GM12878 (cell line): ENCODE results near the gene CSDE1. TPM values are rescaled to one million over a fixed set of nuclear protein-coding genes. Genes with fewer than 3 reads are reported as not detected.

ENCODE experiments used
- ATAC-seq: fragments of 200-7000 bp; cut with Tn5 transposase; 3 replicates; pipeline ENCODE4 v1.9.1; 2020; ENCODE audit warnings: mild to moderate bottlenecking, moderate library complexity
- BruUV-seq: library from RNA; stranded (reverse); fragments of 400-500 nt; replicated peaks from 2 replicates; lab custom pipeline; 2021; lab: Mats Ljungman, UMichigan
- CTCF ChIA-PET: fragments of 300-600 bp; sonication (Branson Sonifier 250); formaldehyde crosslinking; extraction: SDS; loops from one replicate; lab custom pipeline; 2021; ENCODE audit warnings: inconsistent platforms; lab: Yijun Ruan, JAX
- POLR2A ChIA-PET: fragments of 350-600 bp; formaldehyde crosslinking; extraction: SDS; loops from one replicate; lab custom pipeline; 2021; ENCODE audit warnings: inconsistent platforms; lab: Charles Lee
- RAD21 ChIA-PET: fragments of 300-600 bp; sonication (Branson Sonifier 250); formaldehyde crosslinking; loops from one replicate; lab custom pipeline; 2023; ENCODE audit warnings: antibody characterized with exemption; ENCODE audit not compliant: unreplicated experiment; lab: Charles Lee
- SMC1A ChIA-PET: fragments of 300-600 bp; sonication (Branson Sonifier 250); formaldehyde crosslinking; loops from one replicate; lab custom pipeline; 2023; ENCODE audit not compliant: unreplicated experiment, uncharacterized antibody; lab: Charles Lee
- DNase-seq: peaks from one replicate; pipeline ENCODE4 v3.0.0-alpha.2; 2011; ENCODE audit warnings: low read depth, low spot score
- FAIRE-seq: peaks from 3 replicates; lab custom pipeline; 2011; peaks lifted over from hg19 to GRCh38; lab: Jason Lieb, UNC
- H2AFZ ChIP-seq: 2 replicates; pipeline ENCODE4 v1.6.0; 2011; ENCODE audit warnings: low read depth, low read length, control low read depth; ENCODE audit not compliant: control insufficient read depth
- H3K27ac ChIP-seq: 2 replicates; pipeline ENCODE4 v1.5.1; 2011; ENCODE audit warnings: control low read depth; ENCODE audit not compliant: control insufficient read depth, insufficient read depth
- H3K27me3 ChIP-seq, 2 experiments: replicated peaks in 1 of 2; 2 replicates each; pipeline versions ENCODE4 v1.6.0 to v1.6.1; 2011; ENCODE audit warnings: low read length in 1 of 2; ENCODE audit not compliant: control insufficient read depth in 2 of 2, insufficient read depth in 2 of 2
- H3K36me3 ChIP-seq, 2 experiments: 2 replicates each; pipeline ENCODE4 v1.5.1; 2011; ENCODE audit warnings: low read length in 1 of 2; ENCODE audit not compliant: control insufficient read depth in 2 of 2, insufficient read depth in 2 of 2
- H3K4me1 ChIP-seq: 2 replicates; pipeline ENCODE4 v1.6.1; 2011; ENCODE audit warnings: mild to moderate bottlenecking, low read length, moderate library complexity, mixed read lengths; ENCODE audit not compliant: control insufficient read depth, insufficient read depth
- H3K4me2 ChIP-seq: 2 replicates; pipeline ENCODE4 v1.6.0; 2011; ENCODE audit warnings: control low read depth; ENCODE audit not compliant: control insufficient read depth, insufficient read depth
- H3K4me3 ChIP-seq: fragments of 200-600 bp; sonication (generic); 2 replicates; pipeline ENCODE4 v1.5.1; 2016
- H3K79me2 ChIP-seq: 2 replicates; pipeline ENCODE4 v1.6.0; 2011; ENCODE audit warnings: low read length; ENCODE audit not compliant: control insufficient read depth, insufficient read depth
- H3K9ac ChIP-seq: 2 replicates; pipeline ENCODE4 v1.8.0; 2011; ENCODE audit warnings: low read length, control low read depth, mixed read lengths; ENCODE audit not compliant: control insufficient read depth, insufficient read depth
- H3K9me3 ChIP-seq: replicated peaks from 3 replicates; pipeline ENCODE4 v1.5.1; 2011; ENCODE audit warnings: mild to moderate bottlenecking, low read length; ENCODE audit not compliant: control insufficient read depth, insufficient read depth
- H4K20me1 ChIP-seq: 2 replicates; pipeline ENCODE4 v1.6.0; 2011; ENCODE audit not compliant: control insufficient read depth, insufficient read depth
- BACH1 ChIP-seq: fragments of 450-650 bp; IDR thresholded peaks from 2 replicates; pipeline ENCODE4 v1.6.1; 2017; ENCODE audit warnings: mild to moderate bottlenecking, borderline replicate concordance
- BMI1 ChIP-seq: fragments of 450-650 bp; IDR thresholded peaks from 2 replicates; pipeline ENCODE4 v1.6.1; 2016; ENCODE audit warnings: mild to moderate bottlenecking, moderate library complexity, borderline replicate concordance
- CBX5 ChIP-seq: sonication (generic); IDR thresholded peaks from 2 replicates; pipeline ENCODE4 v1.6.1; 2016; ENCODE audit warnings: low read depth, moderate library complexity, mild to moderate bottlenecking, inconsistent platforms
- CHD2 ChIP-seq: IDR thresholded peaks from 2 replicates; pipeline ENCODE4 v1.6.1; 2011; ENCODE audit warnings: low read depth, low read length, improper control_type of control experiment, borderline replicate concordance
- CREB1 ChIP-seq: IDR thresholded peaks from 2 replicates; pipeline ENCODE4 v1.6.1; 2012; ENCODE audit warnings: low read depth, mild to moderate bottlenecking, inconsistent platforms
- CUX1 ChIP-seq: IDR thresholded peaks from 2 replicates; pipeline ENCODE4 v1.6.1; 2012; ENCODE audit warnings: improper control_type of control experiment, low read depth, low read length; ENCODE audit not compliant: insufficient replicate concordance
- POLR2AphosphoS5 ChIP-seq: IDR thresholded peaks from 2 replicates; pipeline ENCODE4 v1.6.1; 2011; ENCODE audit warnings: mild to moderate bottlenecking, low read length, inconsistent platforms
- RFX5 ChIP-seq: IDR thresholded peaks from 2 replicates; pipeline ENCODE4 v1.6.1; 2011; ENCODE audit warnings: low read depth, low read length, improper control_type of control experiment
- SPI1 ChIP-seq: IDR thresholded peaks from 2 replicates; pipeline ENCODE4 v1.6.1; 2011; ENCODE audit warnings: low read depth, mild to moderate bottlenecking, low read length, moderate library complexity, borderline replicate concordance; ENCODE audit not compliant: insufficient read depth
- STAT1 ChIP-seq: fragments of 450-650 bp; conservative IDR thresholded peaks from 2 replicates; pipeline ENCODE4 v1.6.1; 2014; ENCODE audit warnings: antibody characterized with exemption, mild to moderate bottlenecking
- YY1 ChIP-seq: IDR thresholded peaks from 2 replicates; pipeline ENCODE4 v1.6.1; 2011; ENCODE audit warnings: low read depth, mild to moderate bottlenecking, low read length
- WGBS: methylation state at CpG from one replicate; pipeline ENCODE4 v1.1.6; 2016; ENCODE audit warnings: low lambda C conversion rate; ENCODE audit not compliant: insufficient replicate concordance, insufficient coverage; ENCODE audit errors: missing lambda C conversion rate; 5-methylcytosine and 5-hydroxymethylcytosine counted together
- in situ Hi-C: fragments of 300-500 bp; cut with MboI; formaldehyde crosslinking; loops from 9 replicates; pipeline ENCODE4 v1.14.3; 2018; ENCODE audit warnings: mixed read lengths
- intact Hi-C: fragments of 100-400 bp; cut with micrococcal nuclease; formaldehyde crosslinking; loops from one replicate; pipeline ENCODE4 v1.14.2; 2022; ENCODE audit not compliant: unreplicated experiment
- polyA plus RNA-seq, 11 experiments: library from polyadenylated mRNA; depleted of rRNA in 4 of 11; unstranded in 6 of 11; stranded (reverse) in 5 of 11; fragments of >200 nt; fragmentation: Nextera tagmentation in 4 of 11; fragmentation: Illumina TruSeq in 1 of 11; extraction: Ambion mirVana in 4 of 11; extraction: Trizol in 1 of 11; gene quantifications; 1 replicate in 1 of 11; 2 replicates in 10 of 11; pipeline versions ENCODE4 v1.2.1 to v1.2.3, GENCODE V29; 2011 to 2016; ENCODE audit warnings: inconsistent platforms in 2 of 11, missing spikeins in 2 of 11, low read depth in 1 of 11
- total RNA-seq, 4 experiments: library from RNA; depleted of rRNA in 3 of 4; stranded (reverse); fragments of >200 nt in 3 of 4; fragmentation: Illumina TruSeq in 1 of 4; extraction: Trizol in 1 of 4; gene quantifications; 2 replicates each; pipeline versions ENCODE4 v1.2.1 to v1.2.3, GENCODE V29; 2013 to 2021
- TF ChIP-seq, protein P1 (sequence below): IDR thresholded peaks from 2 replicates; pipeline ENCODE4 v1.6.1; 2011; ENCODE audit warnings: low read depth, mild to moderate bottlenecking, low read length, moderate library complexity, borderline replicate concordance; ENCODE audit errors: extremely low read depth

CSDE1 gene
- total and polyA plus RNA-seq, 10 of the 15 experiments (the other 5 are each of a cell fraction or from before 2014, with no cell fraction given) = 130 to 390 (median 246) TPM

DNA sequence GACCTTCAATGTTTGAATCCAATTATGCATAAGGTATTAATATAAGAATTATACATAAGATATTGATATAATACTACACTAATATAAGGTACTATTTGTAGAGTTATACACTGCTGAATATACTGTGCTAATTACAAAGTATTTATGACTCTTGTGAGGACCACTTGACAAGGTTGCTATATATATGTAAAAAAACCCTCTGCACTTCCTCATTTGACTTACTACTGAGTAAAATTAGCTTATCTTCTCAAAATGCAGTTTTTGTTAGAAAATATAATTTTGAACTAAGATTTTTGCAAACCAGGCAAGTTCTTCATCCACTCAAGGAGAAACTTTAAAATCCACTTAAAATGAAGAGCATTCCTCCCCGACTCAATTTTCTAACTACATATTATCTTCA, 14.2 kb upstream of the CSDE1 start:
- CTCF ChIA-PET = no interaction called here
- FAIRE-seq (no peak), DNase-seq (no peak), ATAC-seq (no peak)
- TF ChIP-seq YY1 = no peak
- peak; percentile 42; the same call in 1 of the 2 replicates for TF ChIP-seq SPI1
- H3K79me2 ChIP-seq = no peaks in the 10 kb centered on the region
- H3K4me2 ChIP-seq = no peak overlapping the region
- no peak overlapping the region for H3K4me3 ChIP-seq
- intact Hi-C loops (no loop called here), in situ Hi-C loops (no loop called here)
- H3K27me3 ChIP-seq = no peaks in the 10 kb centered on the region
- H4K20me1 ChIP-seq = no peaks in the 10 kb centered on the region
- no peak overlapping the region for H3K27ac ChIP-seq
- H2AFZ ChIP-seq = no peak overlapping the region
- SMC1A ChIA-PET = interaction anchor here (0.5 kb wide), 1 partner anchor 434 kb away, joined by 3 read pairs; no protein-coding TSS in a partner anchor
- no peaks in the 10 kb centered on the region for H3K9me3 ChIP-seq
- BruUV-seq = no TSS peak
- RAD21 ChIA-PET = interaction anchor here (1.2 kb wide), 1 partner anchor 9 kb away, joined by 3 read pairs; the partner anchor contains the start of gene SIKE1
- H3K9ac ChIP-seq = no peak overlapping the region
- POLR2A ChIA-PET = no interaction called here
- peaks cover 0 to 6% of the 10 kb centered on the region in 2 experiments; a peak in 2 of 4 replicates for H3K36me3 ChIP-seq
- H3K4me1 ChIP-seq = no peaks in the 10 kb centered on the region
- WGBS = 100% methylated on average over 1 of the region's 1 CpG

- in situ Hi-C loops = no loop called here
- RAD21 ChIA-PET = no interaction called here
- intact Hi-C loops = no loop called here
- POLR2A ChIA-PET = no interaction called here
- 90% methylated on average over 1 of the region's 1 CpG for WGBS
- peaks cover 0 to 1% of the 10 kb centered on the region in 2 experiments; a peak in 2 of 4 replicates for H3K36me3 ChIP-seq
- ATAC-seq (no peak), FAIRE-seq (no peak), DNase-seq (no peak)
- no peaks in the 10 kb centered on the region for H4K20me1 ChIP-seq
- H3K4me1 ChIP-seq = no peaks in the 10 kb centered on the region
- CTCF ChIA-PET = no interaction called here
- SMC1A ChIA-PET = no interaction called here
- H3K9ac ChIP-seq = no peak overlapping the region
- no peak overlapping the region for H3K4me3 ChIP-seq
- H2AFZ ChIP-seq = no peak overlapping the region
- no peaks in the 10 kb centered on the region for H3K79me2 ChIP-seq
- H3K4me2 ChIP-seq = no peak overlapping the region
- no peaks in the 10 kb centered on the region for H3K9me3 ChIP-seq
- no peaks in the 10 kb centered on the region for H3K27me3 ChIP-seq
- no peak overlapping the region for H3K27ac ChIP-seq
- BruUV-seq = no TSS peak
- TF ChIP-seq POLR2AphosphoS5 = no peak
- TF ChIP-seq CHD2 = no peak
- TF ChIP-seq CUX1 = no peak
- no peak for TF ChIP-seq BACH1
- TF ChIP-seq BMI1 = no peak
- no peak for TF ChIP-seq RFX5
- no peak for TF ChIP-seq STAT1
- TF ChIP-seq CBX5 = no peak
- TF ChIP-seq CREB1 = no peak
- TF ChIP-seq, protein P1, sequence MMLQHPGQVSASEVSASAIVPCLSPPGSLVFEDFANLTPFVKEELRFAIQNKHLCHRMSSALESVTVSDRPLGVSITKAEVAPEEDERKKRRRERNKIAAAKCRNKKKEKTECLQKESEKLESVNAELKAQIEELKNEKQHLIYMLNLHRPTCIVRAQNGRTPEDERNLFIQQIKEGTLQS = no peak
These were observed 13.2 kb upstream of the CSDE1 start for GRCh38 chr1:114770989-114771388.
